Measurements from ENCODE around the gene LNPK. TPM values are rescaled to one million over a fixed set of nuclear protein-coding genes. Genes with fewer than 3 reads are reported as not detected.

Gene LNPK
- total RNA-seq, 1 experiment from 2014 or later: 43.8 TPM

DNA sequence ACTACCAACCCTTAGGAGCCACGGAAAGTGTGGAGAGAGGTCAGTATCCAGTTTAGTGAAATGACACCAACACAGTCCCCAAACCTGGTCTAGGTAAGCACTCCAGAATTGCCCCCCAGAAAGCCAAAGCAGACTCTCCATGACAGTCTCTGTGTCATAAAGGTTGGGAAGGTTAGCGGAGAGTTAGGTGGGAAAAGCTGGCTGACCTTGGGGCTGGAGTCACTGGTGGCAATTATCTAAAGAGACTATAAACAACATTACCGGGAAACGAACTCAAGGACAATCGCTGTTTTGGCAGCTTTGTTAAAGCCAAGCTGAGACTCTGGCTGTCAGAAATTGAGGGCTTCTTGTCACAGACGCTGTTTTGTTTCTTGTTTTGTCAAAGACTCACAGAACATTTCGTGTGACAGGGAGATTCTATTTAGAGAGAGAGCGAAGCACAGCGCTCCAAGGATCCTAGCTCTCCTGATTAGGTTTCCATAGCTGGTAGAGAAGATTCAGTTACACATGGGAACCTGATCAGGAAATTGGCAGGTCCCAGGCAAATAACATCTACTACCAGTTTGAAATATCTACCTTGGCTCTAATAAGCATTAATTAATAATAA is 111.3 kb downstream of the LNPK start:
- TF ChIP-seq CTCF (conservative IDR thresholded peaks at IDR 0.05) (no peak), EZH2 (IDR thresholded peaks at IDR 0.05; ENCODE audit: low read depth) (no peak)
- intact Hi-C loops (cut with micrococcal nuclease; ENCODE audit: unreplicated experiment): no loop called here
- no peaks in the 10 kb centered on the region for H3F3A ChIP-seq (ENCODE audit: insufficient read depth, low read depth)
- H3K9me3 ChIP-seq (ENCODE audit: insufficient read depth, low read depth): no peaks in the 10 kb centered on the region
- CTCF ChIA-PET: no interaction called here
- peaks cover 29% of the 10 kb centered on the region; the same call in 1 of the 2 replicates for H3K27me3 ChIP-seq (ENCODE audit: insufficient read depth, low read depth)
- H3K79me2 ChIP-seq (ENCODE audit: low read depth): no peaks in the 10 kb centered on the region
- no peaks in the 10 kb centered on the region for H4K20me1 ChIP-seq (ENCODE audit: insufficient read depth)
- H2AFZ ChIP-seq: no peak overlapping the region
- no peak overlapping the region for H3K4me2 ChIP-seq
- POLR2A ChIA-PET (ENCODE audit: unreplicated experiment): no interaction called here
- no TSS peak for BruUV-seq (replicated peaks)
- no peaks in the 10 kb centered on the region for H3K36me3 ChIP-seq (ENCODE audit: low read depth)
- no peak overlapping the region for H3K27ac ChIP-seq
- H3K4me3 ChIP-seq: no peak overlapping the region
- no peak for DNase-seq
- H3K9me2 ChIP-seq (ENCODE audit: insufficient read depth): no peaks in the 10 kb centered on the region; the same call in 1 of the 2 replicates
- no peaks in the 10 kb centered on the region for H3K4me1 ChIP-seq (replicated peaks; ENCODE audit: insufficient read depth)

GRCh38 chr2:175889701-175890302 is 112.3 kb downstream of the LNPK start:
- no peaks in the 10 kb centered on the region for H3K9me3 ChIP-seq (ENCODE audit: insufficient read depth, low read depth)

GRCh38 chr2:175887776-175888175 is 114.3 kb downstream of the LNPK start:
- intact Hi-C loops (cut with micrococcal nuclease; ENCODE audit: unreplicated experiment): no loop called here
- H3K9me3 ChIP-seq (ENCODE audit: insufficient read depth, low read depth): no peaks in the 10 kb centered on the region

More at GRCh38 chr2:175889701-175890302, 112.3 kb downstream of the LNPK start:
- H3K4me1 ChIP-seq (replicated peaks; ENCODE audit: insufficient read depth): no peaks in the 10 kb centered on the region
- ChIA-PET POLR2A (ENCODE audit: unreplicated experiment) (no interaction called here), CTCF (no interaction called here)
- no peaks in the 10 kb centered on the region for H4K20me1 ChIP-seq (ENCODE audit: insufficient read depth)
- H3K4me2 ChIP-seq: no peak overlapping the region
- DNase-seq: no peak
- H3K36me3 ChIP-seq (ENCODE audit: low read depth): no peaks in the 10 kb centered on the region
- H3F3A ChIP-seq (ENCODE audit: insufficient read depth, low read depth): no peaks in the 10 kb centered on the region
- no peak overlapping the region for H3K27ac ChIP-seq
- H2AFZ ChIP-seq: no peak overlapping the region
- TF ChIP-seq CTCF (conservative IDR thresholded peaks at IDR 0.05) (no peak), EZH2 (IDR thresholded peaks at IDR 0.05; ENCODE audit: low read depth) (no peak)
- intact Hi-C loops (cut with micrococcal nuclease; ENCODE audit: unreplicated experiment): no loop called here
- no peak overlapping the region for H3K4me3 ChIP-seq
- peaks cover 29% of the 10 kb centered on the region; the same call in 1 of the 2 replicates for H3K27me3 ChIP-seq (ENCODE audit: insufficient read depth, low read depth)
- no peaks in the 10 kb centered on the region for H3K79me2 ChIP-seq (ENCODE audit: low read depth)
- H3K9me2 ChIP-seq (ENCODE audit: insufficient read depth): no peaks in the 10 kb centered on the region; the same call in none of the 2 replicates
- no TSS peak for BruUV-seq (replicated peaks)

More at GRCh38 chr2:175887776-175888175, 114.3 kb downstream of the LNPK start:
- Histone ChIP-seq H3K4me3 (no peak overlapping the region), H3K36me3 (ENCODE audit: low read depth) (no peaks in the 10 kb centered on the region), H3F3A (ENCODE audit: insufficient read depth, low read depth) (no peaks in the 10 kb centered on the region), H2AFZ (no peak overlapping the region), H3K27ac (no peak overlapping the region), H3K9me2 (ENCODE audit: insufficient read depth) (no peaks in the 10 kb centered on the region; the same call in none of the 2 replicates), H3K79me2 (ENCODE audit: low read depth) (no peaks in the 10 kb centered on the region), H3K4me2 (no peak overlapping the region), H4K20me1 (ENCODE audit: insufficient read depth) (no peaks in the 10 kb centered on the region), H3K4me1 (replicated peaks; ENCODE audit: insufficient read depth) (no peaks in the 10 kb centered on the region), H3K27me3 (ENCODE audit: insufficient read depth, low read depth) (peaks cover 24% of the 10 kb centered on the region; the same call in 1 of the 2 replicates)
- no peak for TF ChIP-seq EZH2 (IDR thresholded peaks at IDR 0.05; ENCODE audit: low read depth)
- no peak for TF ChIP-seq CTCF (conservative IDR thresholded peaks at IDR 0.05)
- no TSS peak for BruUV-seq (replicated peaks)
- ChIA-PET POLR2A (ENCODE audit: unreplicated experiment) (no interaction called here), CTCF (no interaction called here)
- DNase-seq: no peak

Data from PC-9 (cell line).